Activated effector memory CD4-positive, alpha-beta T cell treated with anti-CD3 and anti-CD28 coated beads, Interleukin-2, amount 50 U/mL, for 16 hours (primary cell): ENCODE results near the gene FTMT.
"Not testable (repeated sequence)": the region's sequence is repeated elsewhere in the genome, so short reads cannot be mapped to it uniquely, and the experiment has no call there.

Experiments
- DNase-seq: peaks from one replicate; pipeline ENCODE4 v3.0.0-alpha.2; 2020

Gene FTMT

DNA sequence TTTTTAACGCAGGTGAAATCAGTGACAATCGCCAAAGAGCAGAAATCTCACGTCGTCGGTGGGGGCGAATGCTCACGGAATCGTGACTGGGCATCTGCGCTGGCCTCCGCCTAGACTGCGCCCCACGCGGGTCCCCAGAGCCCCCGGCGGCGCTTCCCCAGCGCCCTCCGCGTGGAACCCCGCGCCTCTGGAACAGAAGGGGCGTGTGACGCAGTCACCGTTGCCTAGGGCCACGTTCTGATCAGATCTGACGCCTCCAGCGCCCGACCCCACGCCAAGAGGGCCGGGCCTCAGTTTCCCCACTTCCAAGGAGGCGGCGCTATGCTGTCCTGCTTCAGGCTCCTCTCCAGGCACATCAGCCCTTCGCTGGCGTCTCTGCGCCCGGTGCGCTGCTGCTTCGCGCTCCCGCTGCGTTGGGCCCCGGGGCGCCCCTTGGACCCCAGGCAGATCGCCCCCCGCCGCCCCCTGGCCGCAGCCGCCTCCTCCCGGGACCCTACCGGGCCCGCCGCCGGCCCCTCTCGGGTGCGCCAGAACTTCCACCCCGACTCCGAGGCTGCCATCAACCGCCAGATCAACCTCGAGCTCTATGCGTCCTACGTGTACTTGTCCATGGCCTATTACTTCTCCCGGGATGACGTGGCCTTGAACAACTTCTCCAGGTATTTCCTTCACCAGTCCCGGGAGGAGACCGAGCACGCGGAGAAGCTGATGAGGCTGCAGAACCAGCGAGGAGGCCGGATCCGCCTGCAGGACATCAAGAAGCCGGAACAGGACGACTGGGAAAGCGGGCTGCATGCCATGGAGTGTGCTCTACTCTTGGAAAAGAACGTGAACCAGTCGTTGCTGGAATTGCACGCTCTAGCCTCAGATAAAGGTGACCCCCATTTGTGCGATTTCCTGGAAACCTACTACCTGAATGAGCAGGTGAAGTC lies at the start of gene FTMT:
FTMT (plus strand) TSS at position 240 of the 932 bp plus-strand sequence; CDS start at position 322, 82 bp downstream.
- no peak for DNase-seq

DNA sequence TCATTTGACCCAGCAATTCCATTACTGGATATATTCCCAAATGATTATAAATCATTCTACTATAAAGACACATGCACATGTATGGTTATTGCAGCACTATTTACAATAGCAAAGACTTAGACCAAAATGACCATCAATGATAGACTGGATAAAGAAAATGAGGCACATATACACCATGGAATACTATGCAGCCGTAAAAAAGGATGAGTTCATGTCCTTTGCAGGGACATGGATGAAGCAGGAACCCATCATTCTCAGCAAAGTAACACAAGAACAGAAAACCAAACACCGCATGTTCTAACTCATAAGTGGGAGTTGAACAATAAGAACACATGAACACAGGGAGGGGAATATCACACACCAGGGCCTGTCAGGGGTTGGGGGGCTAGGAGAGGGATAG lies 46.4 kb upstream of the FTMT start:
- DNase-seq: not testable (repeated sequence)

DNA sequence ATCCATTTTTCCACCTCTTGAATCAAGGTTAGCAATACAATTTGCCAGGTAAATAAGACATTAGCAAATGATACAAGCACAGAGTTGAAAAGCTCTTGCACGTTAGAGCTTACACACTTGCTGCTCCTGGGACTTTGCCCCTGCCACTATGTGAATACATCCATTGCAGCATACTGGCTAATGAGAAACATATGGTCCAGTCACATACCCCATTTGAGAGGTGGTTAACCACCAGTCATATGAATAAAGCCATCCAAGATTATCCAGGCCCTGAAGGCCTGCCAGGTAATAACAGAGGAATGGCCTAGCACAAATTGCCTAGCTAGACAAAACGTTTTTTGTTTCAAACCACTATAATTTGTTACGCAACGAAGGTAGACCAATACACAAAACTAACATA lies 45.8 kb upstream of the FTMT start:
- no peak for DNase-seq

DNA sequence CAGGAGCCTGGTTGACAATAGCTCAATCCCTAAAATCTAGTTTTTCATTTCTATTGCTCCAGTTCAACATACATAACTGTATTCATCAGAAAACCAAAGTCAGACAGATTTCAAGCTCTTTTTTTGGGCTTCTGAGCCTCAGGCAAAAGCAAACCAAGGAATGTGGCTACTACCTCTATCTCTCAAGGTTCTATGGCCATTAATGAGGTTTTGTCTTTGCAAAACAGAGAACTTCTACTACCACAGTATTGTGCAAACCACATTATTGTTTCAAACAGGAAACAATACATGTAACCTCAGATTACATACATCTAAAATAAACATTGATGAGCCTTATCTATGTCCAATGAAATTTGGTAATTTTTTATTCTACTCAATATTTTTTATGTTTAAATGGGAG lies 35.5 kb upstream of the FTMT start:
- DNase-seq: no peak

DNA sequence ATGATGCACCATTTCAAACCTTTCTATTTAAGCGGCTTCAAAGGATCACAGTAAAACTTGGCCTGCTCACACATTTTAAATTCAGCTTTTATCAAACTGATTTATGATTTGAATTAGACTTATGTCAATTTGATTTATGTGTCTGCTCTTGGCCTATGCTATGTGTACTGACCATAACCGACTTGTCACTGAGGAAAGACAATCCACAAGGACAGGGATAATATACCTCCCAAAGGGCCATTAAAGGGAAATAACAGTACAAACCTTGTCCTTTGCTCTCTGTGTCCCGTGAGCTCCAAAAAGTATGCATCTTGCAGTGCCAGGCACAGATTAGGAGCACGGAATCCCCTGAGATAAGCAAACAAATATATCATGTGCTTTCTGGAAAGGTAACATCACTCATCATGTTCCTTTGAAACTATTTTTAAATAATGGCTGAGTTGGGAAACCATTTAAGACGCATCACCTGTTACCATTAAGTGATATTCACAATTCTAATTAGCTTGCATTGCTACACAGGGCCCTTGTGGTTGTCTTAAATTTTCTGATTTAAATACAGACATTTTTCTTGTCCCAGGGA lies 31.9 kb upstream of the FTMT start:
- DNase-seq: no peak

DNA sequence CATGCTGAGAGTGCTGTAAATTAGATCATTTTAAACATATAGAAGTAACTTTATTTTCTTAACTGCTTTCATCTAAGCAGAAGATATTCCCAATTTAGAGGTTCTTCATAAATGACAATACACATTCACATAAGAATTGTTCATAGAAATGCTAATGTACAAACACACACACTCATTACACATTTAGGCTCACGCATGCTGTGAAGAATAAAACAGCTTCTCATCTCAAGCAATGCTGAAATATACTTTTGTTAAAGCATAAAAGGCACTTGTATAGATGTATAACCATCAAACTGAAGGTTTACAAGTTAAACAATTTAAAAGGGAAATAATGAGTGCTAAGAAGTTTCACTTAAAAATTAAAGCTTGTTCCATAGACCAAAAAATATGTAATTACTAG lies 18.1 kb upstream of the FTMT start:
- no peak for DNase-seq

DNA sequence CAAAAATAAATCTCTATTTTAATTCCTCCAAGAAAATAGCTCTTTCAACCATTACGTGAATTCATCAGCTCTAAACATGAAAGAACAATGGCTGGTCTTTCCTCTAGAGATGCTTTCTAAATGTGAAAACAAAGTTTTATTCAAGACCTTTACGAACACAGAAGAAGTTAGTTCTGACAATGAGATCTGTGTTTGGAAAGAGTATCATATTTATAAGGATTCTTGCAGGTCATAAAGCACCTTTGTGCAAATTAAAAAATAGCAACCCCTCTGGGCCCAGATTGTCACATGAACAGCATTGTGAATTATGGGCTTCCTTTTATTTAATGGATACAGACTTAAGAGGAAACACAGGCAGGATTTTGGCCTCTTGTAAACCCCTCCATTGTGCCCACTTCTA lies 17.7 kb upstream of the FTMT start:
- DNase-seq: no peak

DNA sequence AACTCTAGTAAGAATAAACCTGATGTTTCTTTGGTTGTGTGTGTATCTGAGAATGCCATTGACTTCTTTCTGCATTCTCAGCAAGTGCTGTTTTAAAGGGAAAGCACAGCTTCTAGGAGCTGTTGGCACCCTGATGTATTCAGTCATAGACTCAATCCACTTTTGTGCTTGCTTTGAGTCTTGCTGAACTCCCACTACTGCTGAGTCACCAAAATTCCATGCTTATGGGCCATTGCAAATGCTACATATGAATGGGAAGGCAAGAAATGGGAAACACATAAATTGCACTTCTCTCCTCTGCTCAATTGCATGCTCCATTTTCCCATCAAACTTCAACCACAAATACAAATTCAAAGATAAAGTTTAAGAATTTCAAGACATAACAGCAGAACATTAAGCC lies 9.8 kb upstream of the FTMT start:
- no peak for DNase-seq

DNA sequence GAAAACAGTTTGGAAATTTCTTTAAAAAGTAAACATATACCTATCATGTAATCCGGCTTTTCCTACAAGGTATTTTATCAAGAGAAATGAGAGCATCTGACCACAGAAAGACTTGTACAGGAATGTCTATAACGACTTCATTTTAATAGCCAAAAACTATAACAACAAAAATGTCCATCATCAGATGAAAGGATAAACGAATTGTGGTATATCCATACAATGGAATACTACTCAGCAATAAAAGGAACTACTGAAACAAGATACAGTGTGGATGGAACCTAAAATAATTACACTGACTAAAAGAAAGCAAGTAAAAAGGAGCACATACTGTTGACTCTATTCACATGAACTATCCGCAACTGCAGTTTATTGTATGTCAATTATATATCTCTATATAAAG lies 1.4 kb upstream of the FTMT start:
- no peak for DNase-seq

DNA sequence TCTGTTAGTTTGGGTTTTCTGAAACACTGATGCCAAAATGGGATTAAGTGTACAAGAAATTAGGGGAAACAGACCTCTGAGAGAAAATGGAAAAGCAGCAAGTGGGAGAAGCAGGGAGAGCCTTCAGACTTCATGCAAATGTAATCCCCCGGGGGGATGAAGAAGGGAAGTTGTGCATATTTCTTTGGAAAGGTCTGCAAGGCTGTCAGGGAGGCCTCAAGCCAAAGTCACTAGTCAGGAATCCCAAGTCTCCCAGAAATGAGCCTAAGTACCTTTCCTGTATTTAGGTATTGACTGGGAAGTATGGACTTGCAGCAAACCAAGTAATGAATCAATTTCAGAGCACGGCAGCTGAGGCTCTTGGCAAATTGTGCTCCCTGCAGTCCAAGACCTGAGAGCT lies 2.2 kb downstream of the FTMT start:
- no peak for DNase-seq

DNA sequence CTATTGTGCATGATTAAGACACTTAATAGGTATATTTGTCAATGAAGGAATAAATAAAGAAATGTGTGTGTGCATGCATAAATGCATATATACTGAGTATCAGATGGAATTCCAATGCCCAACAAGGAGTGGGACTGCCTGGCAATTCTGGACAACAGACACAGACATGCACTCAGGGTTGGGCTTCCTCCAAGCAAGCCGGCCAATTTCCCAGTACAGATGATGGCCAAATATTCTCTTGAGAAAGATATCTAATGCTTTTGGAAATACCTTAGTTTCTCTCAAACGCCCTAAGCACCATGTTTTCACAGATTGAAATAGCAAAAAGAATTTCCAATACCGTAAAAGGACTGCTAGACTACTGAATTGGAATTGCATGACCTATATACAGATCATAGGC lies 11.1 kb downstream of the FTMT start:
- no peak for DNase-seq

DNA sequence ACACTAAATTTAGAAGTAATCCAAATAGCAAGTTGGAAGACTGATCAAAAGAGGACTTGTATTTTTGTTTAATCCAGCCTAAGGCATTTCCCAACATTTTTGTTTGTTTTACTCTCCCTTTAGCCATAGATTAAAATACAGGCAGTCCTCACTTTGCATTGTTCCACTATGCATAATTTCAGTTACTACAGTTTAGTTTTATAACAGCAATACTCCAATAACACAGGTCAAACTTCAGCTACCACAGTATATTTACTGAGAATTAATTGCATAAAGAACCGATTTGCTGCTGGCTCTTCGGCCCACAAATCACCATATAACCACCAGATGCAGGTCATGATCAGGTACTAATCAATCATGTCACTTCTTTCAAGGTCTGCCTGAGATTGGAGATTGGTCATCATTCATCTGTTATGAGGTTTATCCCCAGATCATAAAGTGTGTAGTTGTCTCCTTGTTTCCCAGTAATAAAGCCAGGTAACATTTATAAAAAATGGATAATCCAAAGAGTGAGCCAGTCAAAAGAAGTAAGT lies 12.1 kb downstream of the FTMT start:
- no peak for DNase-seq

DNA sequence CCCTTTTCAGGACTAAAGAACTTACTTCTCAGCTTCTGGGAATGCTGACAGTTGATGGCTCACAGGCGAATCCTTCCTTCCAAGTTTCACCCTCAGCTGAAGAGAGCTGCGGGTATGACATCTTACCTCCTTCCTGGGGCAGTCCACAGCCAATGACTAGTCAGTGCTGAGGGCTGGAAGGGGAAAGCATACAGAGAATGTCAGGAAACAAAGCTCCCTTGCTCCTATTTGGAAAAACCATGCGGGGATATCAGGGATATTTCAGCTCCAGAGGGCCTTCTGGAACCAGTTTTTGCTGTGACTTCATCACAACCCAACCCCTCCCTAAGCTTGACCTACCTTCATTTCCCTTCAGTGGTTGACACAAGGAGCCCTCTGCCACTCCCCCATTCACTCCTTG lies 15.7 kb downstream of the FTMT start:
- DNase-seq: no peak

DNA sequence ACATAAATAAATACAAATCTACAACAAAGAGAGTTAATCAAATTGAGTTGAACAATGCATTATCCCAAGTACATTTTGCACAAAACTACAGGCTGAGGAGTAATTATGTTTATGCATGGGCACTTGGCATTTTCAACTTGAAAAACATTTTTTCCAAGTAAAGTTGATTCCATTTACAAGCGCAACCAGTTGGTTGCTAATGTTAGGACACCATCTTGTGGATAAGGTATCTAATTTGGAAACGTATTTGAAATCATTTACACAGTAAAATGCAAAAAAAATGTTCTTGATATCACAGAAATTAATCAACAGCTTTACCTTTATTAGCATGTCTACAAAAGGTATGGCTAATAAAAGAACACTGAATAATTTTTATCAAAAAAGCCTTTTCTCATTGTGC lies 18.8 kb downstream of the FTMT start:
- DNase-seq: no peak

DNA sequence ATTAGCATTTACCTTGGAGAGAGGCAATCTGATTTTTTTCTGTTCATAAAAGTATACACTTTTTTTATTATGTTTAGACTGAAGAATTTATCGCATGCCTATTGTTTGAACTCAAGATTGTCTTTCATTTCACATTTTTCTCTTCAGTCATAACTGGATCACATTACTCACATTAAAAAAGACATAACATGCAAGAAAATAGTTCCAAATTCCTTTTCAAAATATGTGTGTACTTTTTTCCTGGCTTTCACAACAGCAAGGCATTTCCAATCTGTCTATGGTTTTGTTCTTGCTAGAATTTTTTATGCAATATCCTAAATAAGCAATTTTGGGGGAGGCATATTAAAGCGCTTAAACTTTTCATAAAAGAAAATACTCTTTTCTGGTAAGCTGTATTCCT lies 21.2 kb downstream of the FTMT start:
- DNase-seq: no peak

DNA sequence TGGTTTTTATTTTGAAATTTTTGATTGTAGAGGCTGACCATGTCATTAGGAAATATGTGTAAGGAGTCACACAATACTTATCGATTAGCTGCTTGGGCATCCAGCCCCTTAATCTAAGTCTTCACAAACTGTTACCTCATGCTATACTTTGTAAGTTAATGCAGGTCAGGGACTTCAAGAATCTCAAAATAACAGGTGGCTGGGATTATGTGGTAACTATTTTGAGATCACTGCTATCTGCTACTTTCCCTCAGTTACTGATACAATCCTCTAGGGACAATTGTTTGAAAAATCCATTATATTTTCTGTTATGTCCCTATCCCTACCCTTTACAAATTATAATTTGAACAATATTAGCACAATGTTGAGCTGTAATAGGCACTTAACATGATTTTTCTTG lies 21.7 kb downstream of the FTMT start:
- no peak for DNase-seq

DNA sequence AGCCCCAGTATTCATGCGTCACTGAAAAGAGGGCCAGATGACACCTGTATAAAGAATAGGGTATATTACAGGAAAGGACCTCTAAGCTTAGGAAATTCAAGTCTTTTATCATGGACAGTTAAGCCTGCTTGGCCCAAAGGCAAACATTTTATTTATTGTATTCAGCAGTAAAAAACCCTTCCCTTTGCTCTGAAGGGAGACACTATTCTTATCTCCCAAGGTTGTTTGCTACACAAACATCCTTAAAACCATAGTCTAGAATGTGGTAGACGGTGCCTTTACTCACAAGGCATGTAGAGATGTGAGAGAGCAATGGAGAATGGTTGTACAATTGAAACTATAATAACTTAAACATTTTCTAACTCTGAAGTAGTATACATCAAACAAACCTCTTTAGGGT lies 33.9 kb downstream of the FTMT start:
- DNase-seq: no peak

DNA sequence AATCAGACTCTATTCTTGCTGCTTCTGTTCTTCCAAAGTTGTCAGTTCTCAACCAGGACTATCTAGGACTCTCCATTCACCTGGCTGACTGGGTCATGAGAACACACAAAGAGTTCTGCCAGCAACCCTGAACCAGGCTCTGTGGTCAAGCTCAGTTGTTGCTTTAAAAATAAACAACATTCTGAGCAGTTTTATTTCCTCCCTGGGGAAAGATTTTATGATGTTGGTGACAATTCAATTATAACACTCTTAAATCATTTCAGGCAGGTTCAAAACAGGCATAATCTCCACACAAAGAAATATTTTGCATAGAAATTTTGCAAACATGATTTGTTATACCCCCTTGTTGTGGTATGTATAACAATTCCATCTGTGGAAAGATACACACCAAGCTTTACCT lies 36.0 kb downstream of the FTMT start:
- DNase-seq: no peak

DNA sequence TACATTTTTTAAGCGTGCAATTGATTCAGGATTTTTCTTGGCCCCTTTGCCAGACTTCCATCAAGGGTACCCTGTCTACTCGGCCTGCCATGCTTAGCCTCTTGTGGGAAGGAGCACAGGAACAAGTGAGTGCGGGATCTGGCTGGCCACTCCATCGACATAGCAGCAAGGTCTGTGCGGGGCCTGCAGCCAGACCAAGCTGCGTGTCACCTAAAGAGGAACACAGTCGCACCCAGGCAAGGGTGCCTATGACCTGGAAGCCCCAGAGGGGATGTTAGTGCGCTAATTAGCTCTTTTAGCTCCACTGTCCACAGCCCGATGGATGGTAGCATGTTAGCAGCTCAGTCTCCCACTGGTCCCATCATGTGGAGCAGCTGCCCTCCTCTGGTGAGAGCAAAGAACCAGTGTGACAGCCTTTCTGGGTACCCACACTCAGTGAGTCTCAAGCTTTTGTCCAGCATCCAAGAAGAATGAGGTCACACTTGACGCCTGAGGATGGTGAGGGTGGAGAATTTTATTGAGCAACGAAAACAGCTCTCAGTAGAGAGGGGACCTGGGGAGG lies 38.7 kb downstream of the FTMT start:
- no peak for DNase-seq

DNA sequence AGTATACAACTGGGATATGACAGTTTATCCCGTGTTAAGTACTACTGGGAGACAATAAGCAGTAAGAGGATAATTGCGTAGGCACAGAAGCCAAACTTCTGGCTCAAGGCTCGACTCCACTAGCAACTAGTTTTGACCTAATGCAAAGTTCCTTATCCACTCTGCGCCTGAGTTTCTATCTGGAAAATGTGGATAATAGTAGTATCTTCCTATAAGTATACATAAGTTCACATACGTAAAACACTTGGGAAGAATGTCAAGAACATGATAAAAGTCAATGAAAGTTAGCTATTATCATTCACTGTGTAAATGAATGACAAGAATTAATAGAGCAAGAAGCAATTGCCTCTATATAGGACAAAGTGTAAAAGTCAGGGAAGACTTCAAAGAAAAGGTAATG lies 45.7 kb downstream of the FTMT start:
- no peak for DNase-seq

DNA sequence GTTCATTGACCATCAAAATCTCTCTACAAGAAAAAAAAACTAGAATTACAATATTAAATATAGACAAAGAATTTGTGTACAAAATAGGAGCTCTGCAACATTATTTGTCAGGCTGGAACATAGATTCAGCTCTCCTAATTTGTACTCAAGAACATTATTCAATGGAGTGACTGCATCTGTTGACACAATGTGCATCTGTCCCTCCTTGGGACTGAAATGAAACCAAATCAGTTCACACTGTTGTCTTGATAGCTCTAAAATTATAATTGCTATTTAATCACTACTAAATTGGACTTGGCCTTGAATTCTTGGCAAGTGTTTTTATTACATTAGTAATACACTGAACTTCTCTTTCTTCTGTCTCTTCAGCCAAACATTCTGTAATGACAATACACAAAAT lies 47.7 kb downstream of the FTMT start:
- no peak for DNase-seq
